NCI-H2029 (cell line): ENCODE results near the gene CDH2.

Source experiments
- DNase-seq: peaks from one replicate; lab custom pipeline; 2025; lab: John Stamatoyannopoulos, UW

CDH2 gene

DNA sequence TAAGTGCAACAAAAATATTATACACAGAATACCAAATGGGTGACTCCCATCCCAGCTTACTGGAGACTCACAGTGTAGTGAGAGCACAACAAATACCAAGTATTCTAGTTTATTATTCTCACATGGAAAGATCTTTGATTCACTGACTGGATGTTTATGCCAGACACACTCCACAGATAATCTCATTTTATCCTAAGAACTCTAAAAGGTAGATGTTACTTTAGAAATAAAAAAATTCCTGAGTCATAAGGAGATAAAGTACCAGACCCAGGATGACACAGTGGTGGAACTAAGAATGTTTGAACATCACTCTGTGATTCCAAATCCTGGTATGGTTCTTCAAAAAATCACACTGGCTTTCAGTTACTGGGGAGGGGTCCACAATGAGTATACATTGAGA is 136.2 kb downstream of the CDH2 start:
- DNase-seq, result no peak

DNA sequence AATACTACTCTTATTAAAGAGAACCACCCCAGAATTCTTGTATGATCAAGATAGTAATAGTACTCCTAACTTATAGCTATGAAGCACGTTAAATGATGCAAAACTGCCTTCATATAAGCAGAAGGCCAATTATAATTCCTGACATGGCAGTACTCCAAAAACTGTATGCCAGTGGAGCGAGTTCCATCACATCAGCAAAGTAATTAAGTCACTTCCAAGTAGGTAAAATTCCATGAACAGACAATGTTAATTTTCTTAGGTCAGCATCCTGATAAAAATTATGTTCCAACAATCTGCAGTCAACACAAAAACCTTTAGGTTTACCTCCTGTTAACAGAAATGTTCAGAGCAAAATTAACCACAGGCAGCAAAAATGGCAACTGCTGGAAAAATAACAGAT is 136.7 kb downstream of the CDH2 start:
- DNase-seq, result no peak

DNA sequence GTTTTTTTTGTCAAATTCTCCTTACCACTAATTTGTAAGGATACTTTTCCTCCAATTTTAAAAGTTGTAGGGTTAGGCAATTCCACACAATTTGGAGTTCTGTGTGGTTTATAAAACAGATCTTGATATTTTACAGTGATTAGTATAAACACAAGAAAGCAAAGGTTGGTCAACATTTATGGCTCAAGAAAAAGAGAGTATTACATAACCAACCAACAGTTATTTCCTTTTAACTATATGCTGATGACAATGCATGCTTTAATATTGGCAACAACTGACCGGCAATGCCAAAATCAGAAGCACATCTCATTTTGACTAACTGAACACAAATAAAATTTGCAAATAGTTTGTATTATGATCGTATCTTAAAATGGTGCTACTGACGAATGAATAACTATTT is 137.2 kb downstream of the CDH2 start:
- DNase-seq, result no peak

DNA sequence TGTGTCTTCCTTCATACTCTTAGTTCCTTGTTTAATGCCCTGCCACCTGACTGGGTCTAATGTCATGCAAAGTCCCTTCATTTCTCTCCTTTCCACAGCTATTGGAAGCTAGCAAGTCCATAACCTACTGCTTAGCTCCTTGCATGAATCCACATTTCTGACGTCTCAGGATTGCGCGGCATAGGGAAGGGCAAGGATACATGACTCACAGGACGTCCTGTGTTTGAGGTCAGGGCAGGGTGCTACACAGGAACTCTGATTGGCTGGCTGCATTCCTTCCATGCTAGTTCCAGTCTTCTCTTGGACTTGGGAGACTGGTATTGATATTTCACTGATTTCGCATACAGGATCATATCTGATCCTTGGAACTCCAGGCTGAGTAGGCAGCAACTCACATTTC is 137.9 kb downstream of the CDH2 start:
- DNase-seq, result no peak

DNA sequence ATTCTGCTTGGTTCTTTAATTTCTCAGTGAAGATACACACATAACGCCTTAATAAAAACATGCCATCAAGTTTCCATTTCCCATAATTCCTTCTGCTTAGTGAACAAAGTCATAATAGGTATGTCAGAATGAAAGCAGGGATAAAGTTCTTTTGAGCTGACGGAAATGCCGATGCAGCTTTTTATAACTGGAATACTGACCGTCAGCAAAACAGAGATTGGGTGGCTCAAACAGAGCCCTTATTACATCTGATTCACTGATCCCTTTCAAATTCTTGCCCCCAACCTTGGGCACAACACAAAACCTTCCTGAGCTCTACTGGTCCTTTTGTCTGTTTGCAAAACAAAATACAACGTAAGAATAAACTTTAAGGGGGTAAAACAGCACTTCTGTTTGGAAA is 140.4 kb downstream of the CDH2 start:
- no peak for DNase-seq

DNA sequence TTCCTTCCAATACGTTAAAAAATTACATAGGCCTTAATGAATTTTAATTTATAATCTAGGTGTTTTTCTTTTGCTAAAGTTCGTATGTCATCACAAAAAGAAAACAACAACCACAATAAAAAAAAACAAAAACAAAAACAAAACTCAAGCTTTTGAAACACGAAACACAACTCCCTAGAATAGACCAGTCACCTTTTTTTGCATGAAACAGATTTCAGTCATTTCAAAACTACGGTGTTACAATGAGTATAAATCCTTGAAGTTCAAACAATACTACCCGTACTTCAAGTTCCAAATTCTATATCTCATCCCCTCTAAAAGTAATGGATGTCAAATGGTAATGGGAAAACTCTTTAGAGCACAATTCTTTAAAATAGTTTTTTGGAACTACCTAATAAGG is 142.4 kb downstream of the CDH2 start:
- DNase-seq, result no peak

DNA sequence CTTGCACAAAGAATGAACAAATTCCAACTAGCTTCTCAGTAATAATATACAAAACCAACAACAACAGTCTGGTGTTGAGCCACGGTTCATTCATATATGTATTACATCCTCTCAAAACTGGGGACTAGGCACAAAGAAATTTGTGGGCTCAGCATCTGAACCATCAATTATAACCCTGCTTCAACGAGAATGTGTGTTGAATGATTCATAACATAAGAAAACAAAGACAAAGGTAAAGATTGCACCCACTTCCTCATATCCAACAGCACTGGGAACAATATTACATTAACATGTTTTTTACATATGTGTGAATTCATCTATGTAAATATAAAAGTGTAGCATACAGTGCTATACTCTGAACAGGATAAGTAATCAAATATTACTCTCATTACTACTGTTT is 144.8 kb downstream of the CDH2 start:
- DNase-seq, result no peak

DNA sequence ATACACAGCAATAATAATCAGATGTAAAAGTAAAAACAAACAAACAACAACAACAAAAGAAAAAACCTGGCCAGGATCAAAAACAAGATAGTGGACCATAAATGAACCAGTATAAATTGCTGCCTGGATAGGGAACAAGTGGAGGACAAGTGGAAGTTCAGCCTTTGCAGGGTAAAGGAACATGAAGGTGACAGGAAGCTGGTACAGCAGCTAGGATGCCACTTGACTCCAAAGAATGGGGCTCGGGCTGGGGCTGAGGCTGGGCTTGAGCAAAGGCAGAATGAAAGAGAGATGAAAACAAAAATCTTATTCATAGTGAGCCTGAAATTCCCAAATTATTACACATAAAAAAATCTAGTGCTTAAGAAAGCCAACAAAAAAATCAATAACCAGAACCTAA is 146.5 kb downstream of the CDH2 start:
- DNase-seq, result no peak

DNA sequence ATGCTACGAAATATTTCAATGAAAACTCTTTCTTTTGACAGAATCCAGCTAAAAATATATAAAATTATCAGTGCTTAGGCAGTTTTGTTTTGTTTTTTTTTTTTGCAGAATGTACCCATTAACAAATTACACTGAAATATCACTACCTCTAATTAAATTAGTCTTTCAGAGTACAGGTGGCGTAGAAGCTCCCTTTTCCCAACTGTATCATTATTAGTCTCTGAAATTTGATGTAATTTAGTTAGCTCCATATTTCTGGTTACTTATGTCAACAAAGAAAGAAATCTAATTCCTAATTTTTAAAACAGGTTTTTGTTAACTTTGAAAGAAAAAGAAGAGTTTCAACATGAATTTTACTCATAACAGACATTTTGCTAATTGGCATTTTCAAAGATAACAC is 149.2 kb downstream of the CDH2 start:
- DNase-seq, result no peak

DNA sequence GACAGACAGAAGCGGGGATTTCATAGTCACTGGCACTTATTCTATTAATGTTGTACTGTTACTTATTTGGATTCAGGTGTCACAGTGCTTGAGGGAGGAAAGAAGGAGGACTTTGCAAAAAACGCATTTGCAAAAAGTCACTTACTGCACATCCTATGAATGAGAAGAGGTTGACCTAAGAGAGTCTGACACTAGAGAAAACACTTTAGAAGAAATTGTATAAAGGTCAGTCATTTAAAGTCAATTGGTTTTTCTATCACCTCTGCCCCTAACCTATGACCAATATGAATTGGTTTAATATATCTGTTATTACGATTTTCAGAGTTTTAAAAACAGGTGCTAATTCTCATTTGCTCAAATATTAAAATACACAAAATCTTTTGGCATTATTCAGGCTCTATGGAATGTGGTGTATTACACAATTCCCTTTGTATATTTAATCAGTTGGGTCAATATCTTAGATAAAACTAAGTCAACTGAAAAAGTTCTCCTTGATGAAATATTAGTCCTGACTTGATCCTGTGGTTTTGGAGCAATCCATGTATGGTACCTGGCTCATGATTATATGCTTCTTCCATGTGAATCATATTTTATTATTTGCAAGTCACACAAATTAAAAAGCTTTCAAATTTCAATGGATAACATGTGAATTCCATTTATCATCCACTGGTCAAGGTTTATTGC is 157.4 kb downstream of the CDH2 start:
- no peak for DNase-seq

DNA sequence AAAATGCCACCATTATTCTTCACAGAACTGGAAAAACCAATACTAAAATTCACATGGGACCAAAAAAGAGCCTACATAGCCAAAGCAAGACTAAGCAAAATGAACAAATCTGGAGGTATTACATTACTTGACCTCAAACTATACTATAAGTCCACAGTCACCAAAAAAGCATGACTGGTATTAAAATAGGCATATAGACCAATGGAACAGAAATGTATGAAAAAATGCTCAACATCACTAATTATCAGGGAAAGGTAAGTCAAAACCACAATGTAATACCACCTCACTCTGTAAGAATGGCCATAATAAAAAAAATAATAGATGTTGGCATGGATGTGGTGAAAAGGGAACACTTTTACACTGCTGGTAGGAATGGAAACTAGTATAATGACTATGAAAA is 158.6 kb downstream of the CDH2 start:
- no peak for DNase-seq

DNA sequence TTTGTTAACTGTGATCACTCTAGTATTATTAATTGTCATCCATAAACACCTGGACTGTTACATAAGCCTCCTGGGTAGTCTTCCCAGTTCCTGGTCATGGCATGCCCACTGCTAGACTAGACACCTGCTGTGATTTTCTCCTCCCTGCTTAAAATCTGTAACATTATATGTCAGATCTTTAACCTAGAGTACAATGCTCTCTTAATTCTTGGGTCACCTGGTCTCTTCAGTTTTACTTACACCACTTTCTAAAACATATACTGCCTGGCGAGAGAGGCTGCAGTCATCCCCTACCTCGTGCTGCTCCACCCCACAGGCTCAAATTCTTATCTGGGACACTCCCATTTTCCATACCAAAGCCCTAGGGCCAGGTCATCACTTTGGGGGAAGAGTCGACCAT is 161.3 kb downstream of the CDH2 start:
- no peak for DNase-seq

DNA sequence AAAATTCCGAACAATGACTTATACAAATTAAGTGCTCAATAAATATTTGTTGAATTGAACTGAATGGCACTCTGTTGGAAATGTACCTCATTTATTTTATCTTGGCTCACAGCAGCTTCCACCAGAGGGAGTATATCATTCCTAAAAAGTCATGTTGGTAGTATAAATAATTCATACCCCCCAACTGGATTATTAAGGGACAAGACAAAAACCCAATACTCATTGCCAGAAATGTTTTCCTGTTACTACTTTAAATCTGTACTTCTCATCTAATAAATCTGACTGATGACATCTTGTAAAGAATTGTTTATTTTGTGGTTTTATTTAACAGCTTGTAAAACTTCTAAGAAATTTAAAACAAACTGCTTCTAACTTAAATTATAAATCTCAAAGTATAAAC is 163.9 kb downstream of the CDH2 start:
- DNase-seq, result no peak

DNA sequence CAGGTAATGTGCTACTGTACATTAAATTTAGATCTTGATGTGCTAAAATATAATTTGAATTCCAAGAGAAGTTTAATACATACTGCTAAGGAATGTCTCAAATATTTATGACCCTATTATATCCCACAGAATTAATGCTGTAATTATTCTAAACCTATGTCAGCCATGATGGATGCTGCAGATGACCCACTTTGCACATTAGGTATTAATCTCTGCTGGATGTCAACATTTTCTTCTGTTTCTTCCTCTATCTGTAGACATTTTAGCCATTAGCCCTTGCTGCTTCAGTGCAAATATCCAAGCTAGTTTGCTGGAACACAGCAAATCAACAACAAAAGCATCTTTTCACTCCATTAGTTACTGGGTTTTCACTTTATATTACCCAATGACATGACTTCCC is 164.6 kb downstream of the CDH2 start:
- DNase-seq, result no peak

DNA sequence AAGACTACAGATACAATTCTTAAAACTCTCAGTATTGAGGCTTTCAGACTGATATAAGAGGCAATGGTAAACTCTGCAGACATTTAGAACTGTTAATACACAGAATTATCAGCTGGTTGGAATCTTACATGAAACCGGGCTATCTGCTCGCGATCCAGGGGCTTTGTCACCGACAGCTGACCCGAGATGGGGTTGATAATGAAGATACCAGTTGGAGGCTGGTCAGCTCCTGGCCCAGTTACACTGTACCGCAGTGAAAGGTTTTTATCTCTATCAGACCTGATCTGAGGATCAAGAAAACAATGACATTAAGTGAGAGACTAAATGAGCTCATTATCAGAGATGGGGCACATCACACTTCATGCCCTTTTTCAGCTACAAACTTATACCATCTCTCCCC is 167.3 kb downstream of the CDH2 start:
- no peak for DNase-seq

DNA sequence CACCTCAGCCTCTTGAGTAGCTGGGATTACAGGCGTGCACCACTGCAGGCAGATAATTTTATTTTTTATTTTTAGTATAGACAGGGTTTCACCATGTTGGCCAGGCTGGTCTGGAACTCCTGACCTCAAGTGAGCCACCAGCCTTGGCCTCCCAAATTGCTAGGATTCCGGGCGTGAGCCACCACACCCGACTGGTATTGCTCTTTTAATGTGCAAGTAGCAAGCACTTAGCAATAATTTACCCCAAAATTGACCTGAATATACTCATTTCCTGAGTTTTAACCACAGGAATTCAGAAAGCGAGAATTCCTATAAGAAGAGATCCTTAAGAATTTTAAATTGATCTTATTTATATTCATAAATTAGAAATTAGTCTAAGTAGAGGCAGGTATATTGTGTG is 169.1 kb downstream of the CDH2 start:
- no peak for DNase-seq

DNA sequence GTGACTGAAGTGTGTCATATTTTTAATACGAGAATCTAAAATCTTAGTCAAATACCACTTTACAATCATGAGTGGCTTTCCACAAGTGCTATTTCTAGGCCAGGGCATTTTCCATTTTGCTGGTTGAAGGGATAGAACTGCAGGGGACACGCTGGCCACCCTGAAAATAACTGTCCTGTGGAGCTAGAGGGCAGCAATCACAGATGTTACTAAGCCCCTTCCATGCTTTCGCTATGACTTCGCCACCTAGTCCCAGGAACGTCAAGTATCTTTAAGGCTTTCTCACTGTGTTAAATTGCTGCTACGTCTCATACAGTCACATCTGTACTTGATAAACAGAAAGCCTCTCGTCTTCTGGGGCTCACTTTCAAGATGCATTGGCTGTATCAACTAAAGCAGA is 171.8 kb downstream of the CDH2 start:
- DNase-seq, result no peak

DNA sequence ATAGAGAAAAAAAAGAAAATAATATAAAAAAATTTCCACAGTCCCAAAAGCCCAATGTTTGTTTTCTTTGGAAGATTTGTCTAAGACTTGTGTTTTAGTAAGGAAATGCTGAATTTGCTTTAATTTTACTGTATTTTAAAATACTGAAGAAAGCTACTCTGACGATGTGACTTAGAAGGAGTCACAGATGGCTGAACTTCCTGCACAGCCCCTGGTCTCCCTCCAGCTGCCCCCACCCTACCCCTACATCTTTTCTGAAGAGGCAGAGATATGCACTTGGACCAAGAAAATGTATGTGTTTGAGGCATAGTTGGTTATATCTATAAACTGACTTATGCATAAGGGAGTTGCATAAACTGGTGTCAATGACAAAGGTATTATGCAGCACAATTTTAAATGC is 172.3 kb downstream of the CDH2 start:
- no peak for DNase-seq

DNA sequence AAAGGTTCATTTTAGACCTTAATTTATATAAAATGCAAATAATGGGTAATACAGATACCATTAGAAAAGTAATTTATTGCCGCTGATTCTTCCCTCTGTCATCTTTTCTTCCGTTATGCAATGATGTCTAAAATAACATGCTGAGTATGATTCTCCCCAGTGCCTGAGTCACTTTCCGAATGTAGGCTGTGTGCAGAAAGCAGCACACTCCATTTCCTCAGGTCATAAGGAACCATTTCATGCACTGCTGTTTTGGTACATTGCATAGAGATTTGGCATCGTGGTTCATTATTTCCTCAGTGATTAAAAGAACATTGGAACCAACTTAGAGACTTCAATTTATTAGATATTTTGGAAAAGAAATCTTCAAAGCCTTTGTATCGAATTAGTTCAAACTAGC is 173.5 kb downstream of the CDH2 start:
- no peak for DNase-seq

DNA sequence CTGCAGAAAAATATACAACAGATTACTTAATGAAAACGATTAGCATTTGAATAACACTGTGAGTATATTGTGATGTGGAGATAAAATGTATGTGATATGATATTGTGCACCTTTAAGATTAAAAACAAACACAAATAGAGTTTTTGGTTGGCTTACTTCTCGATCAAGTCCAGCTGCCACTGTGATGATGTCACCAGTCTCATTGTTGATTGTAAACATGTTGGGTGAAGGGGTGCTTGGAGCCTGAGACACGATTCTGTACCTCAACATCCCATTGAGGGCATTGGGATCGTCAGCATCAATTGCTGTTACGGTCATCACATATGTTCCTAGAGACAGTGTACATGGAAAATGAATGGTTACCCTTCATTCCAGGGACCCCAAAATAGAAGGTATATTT is 174.1 kb downstream of the CDH2 start:
- no peak for DNase-seq

DNA sequence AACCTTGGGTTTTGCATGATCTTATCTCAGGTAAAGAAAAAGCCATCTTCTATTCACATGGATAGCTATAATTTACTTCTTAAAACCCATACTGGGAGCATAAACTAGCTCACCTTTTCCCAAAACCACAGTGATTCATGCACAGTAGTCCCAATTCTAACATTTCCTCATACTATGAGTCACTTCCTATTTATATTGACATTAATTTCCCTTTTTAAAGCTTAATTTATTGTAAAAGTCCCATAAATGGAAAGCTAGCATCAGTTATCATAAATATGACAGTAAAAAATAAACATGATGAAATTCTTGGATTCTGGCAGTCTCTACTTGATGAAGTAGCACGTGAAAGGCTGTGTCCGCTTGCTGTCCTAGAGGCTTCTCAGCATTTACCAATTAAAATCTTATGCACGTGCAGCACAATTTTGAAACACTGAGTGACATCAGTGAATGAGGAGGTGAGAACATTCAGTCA is 180.1 kb downstream of the CDH2 start:
- DNase-seq, result no peak

DNA sequence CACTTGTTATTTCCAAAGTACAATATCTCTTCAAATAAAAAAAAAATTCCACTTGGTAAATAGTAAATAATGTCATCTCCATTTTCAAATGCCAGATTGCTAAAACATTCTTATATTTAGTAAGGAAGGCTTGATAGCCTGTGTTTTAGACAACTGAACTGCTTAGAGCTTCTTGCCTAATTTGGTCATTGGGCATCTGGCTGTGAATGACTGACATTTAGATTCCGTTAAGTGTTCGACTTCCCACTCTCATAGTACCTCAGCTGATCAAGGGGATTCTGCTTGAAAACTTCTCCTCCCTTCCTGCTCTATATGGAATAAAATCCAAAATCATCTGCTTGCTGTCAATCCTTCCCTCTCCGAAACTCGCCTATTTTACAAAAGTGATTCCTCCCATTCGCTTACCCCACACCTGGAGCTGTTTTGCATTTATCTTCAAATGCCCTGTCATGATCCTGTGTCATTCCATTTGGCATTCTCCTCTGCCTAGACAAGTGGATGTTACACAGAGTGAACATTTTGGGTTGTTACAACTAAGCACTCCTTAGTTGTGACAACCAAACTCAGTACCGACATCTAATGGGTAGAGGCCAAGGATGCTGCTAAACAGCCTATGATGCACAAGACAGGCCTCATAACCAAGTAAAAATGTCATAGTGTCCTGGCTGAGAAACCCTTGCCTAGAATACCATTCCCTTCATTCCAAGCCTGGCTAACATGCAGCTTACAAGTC is 181.0 kb downstream of the CDH2 start:
- no peak for DNase-seq

DNA sequence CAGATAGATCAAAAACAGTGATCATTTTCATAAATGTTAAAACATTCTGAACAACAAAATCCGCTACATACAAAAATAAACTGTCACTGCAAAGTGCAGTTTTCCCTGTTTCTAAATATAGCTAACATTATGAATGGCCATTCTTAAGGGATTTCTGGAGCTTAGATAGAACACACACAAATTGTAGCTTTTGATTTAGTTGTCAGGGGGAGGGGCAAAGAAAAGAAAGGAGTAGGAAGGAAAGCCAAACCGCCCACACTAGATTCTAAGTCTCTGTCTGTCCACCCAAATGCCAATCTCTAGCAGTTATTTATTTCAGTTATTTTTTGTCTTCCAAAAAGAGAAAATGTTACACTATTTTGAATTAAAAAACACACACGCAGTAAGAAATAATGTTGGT is 182.4 kb downstream of the CDH2 start:
- DNase-seq, result no peak

DNA sequence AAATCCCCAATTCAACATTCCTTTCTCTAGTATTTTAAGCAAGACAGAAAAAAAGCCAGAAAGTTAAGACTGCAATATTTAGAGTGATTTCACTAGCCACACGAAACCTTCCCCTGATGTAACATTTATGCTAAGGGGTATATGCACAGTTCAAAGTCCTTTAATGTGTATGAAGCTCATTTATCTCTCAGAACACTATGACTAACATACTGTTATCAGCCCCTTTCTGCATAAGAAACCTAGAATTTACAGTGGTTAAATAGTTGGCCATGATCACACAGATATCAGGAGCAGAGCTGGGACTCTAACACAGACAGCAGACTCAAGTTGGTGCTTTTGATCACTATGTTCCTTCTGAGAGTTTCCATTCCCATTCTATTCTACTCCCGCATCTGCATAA is 185.5 kb downstream of the CDH2 start:
- no peak for DNase-seq
